Measurements from ENCODE around the gene FCGR3A.
"Not testable (repeated sequence)": the region's sequence is repeated elsewhere in the genome, so short reads cannot be mapped to it uniquely, and the experiment has no call there.

The FCGR3A gene

DNA sequence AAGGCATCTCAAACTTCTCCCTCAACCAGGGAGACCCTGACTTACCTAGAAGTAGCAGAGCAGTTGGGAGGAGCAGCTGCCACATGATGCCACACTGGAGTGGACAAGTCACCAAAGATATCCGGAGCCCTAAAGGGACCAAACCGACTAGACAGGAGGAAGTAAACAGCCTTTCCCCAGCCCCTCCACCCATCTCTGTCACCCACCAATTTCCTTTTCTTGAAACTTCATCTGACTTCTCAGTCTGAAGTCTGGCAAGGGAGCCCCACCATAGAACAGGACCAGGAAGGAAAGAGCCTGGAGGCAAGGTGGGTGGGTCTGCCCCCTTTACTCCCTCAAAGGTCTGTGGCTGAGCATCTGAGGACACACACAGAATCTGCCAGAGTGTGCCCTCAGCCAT lies at the start of gene FCGR3A:
FCGR3A (minus strand) TSS at position 167 of the 400 bp plus-strand sequence; CDS start at position 85, 82 bp downstream.
- DNase-seq (ENCODE audit: low read depth in 2 of 2), result no peak

DNA sequence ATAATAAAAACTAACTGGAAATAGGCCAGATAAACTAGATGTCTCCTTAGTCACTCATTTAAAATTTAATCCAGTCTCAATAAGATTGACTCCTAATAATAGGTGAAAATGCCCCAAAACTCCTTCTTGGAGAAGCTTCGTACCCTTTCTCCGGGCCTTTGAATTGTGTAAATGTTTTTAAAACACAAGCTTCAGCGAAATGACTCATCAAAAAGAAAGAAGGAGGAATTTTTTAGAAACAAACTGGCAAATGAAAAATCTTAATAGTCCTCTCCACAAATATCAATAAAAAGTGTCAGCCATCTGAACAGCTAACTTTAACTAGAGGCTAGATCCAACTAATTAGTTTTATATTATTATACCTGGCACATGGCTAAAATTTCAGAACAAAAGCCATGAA lies 47.5 kb upstream of the FCGR3A start:
- not testable (repeated sequence) for DNase-seq (ENCODE audit: low read depth in 2 of 2)

- not testable (repeated sequence) for DNase-seq (ENCODE audit: low read depth in 2 of 2)
These were observed 46.0 kb upstream of the FCGR3A start for GRCh38 chr1:161595583-161595982.

DNA sequence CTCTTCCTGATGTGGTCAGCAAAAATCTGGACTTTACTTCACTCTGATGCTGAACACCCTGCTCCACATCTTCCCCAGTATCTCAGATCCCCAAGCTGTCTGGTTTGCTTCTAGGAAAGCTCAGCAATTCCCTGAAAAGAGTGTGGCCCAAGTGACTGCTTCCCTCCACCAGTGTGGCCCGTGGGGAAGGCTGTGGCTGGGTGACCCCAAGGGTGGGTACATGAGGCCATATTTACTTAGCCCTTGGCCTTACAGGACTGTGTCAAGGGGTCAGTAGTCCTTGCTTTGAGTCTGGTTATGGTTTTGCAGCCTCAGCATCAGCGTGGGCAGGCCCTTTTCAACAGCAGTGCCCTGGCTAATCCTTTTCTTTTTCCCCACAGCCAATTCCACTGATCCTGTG lies 45.6 kb upstream of the FCGR3A start:
- not testable (repeated sequence) for DNase-seq (ENCODE audit: low read depth in 2 of 2)

DNA sequence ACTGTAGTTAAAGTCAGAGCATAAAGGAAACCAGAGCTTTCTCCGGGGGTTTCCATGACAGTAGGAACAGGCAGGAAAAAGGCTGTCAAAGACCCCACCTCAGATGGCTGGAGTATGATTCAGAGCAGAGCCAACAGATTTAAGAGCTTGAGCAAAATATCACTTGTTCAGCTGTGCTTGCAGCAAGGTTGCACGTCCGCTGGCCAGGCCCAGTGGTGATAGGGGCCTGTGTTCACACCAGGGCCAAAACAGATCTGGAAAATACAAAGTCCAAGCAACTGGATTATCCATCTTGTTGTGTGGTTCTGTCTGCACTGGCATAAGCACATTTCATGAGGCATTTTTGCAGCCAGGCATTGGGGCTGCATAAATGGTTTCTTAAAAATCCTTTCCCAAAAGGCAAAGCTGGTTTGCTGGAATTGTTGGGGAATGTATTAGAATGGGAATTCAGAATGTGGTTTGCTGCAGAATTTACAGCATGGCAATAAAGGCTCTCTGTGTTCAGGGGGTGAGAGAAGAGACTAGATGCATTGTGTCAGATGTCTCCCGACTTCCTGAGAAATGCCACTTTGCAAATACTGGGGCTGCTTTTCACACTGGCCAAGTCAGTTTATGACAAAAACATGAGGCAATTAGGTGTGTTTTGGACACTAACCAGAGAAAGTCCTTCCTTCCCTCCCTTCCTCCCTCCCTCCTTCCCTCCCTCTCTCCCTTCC lies 44.8 kb upstream of the FCGR3A start:
- DNase-seq (ENCODE audit: low read depth in 2 of 2), result not testable (repeated sequence)

DNA sequence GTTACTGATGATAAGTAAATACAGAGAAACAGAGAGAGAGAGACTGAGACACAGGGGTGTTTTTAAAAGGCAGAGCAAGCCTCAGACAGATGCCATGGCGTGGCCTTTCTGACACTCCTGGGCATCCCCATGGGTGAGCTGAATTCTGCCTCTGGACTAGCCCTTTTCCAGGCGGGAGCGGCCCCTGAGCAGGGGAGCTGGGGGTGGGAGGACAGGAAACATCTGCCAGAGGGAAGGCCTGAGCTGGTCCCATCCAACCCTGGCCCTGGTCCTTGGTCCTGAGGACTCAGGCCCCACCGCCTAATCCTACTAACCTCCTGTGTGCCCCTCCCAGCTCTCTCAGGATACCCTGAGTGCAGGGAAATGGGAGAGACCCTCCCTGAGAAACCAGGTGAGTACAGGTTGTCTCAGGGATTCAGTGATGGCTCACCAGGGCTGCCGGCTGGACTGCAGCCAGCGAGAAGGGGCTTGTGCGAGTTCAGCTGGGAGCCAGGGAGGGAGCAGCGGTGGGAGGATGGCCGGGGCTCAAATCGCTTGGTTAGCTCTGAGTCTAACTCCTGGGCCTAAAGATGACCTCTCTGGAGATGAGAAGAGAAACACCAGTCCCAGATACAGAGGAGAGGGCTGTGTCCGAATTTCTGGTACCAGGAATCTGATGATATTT lies 43.6 kb upstream of the FCGR3A start:
- DNase-seq (ENCODE audit: low read depth in 2 of 2), result not testable (repeated sequence)

GRCh38 chr1:161592586-161592985 lies 43.0 kb upstream of the FCGR3A start:
- DNase-seq (ENCODE audit: low read depth in 2 of 2), result not testable (repeated sequence)

DNA sequence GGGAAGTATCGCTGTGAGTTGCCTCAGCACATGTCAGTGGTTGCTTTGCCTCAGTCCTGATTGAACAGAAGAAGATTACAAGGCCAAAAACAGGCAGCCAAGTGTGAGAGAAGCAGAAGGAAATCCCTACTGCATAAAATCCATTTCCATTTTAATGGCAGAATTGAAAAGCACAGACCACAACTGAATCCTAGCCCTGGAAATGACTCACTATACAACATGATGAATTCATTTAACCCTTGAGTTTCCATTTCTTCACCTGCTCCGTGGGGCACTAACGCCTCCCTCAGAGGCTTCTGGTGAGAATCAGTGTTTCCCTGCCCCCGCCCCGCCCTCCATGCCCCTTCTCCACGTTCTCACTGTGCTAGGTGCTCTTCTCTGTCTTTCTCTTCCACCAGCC lies 40.3 kb upstream of the FCGR3A start:
- DNase-seq (ENCODE audit: low read depth in 2 of 2), result not testable (repeated sequence)

DNA sequence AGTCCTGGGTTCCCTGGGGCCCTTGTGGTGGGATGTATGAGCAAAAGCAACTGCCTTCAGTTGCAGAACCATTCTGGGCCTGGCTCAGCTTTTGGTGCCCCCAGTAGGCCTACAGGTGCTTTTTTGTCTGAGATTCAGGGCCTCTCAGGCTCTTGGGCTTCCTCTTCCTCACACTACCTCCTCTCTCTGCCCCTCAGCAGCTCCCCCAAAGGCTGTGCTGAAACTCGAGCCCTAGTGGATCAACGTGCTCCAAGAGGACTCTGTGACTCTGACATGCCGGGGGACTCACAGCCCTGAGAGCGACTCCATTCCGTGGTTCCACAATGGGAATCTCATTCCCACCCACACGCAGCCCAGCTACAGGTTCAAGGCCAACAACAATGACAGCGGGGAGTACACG lies 39.7 kb upstream of the FCGR3A start:
- DNase-seq (ENCODE audit: low read depth in 2 of 2), result not testable (repeated sequence)

DNA sequence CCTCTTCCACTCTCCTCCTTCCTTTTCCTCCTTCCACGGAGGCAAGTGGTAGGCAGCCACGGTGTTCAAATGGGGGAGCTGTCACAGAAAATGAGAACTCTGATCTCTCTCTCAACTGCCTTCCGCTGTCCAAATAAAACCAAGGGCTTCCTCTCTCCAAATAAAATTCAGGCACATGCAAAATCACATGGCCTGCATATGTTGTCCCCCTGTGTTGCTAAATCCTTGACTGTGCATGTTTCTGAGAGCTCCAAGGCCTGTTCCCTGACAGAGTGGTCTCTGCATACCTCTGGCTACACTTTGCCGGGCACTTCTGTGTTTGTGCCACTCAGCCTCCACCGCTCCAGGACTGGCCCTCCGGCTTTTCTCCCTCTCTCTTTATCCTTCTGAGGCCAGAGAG lies 39.0 kb upstream of the FCGR3A start:
- DNase-seq (ENCODE audit: low read depth in 2 of 2), result not testable (repeated sequence)

GRCh38 chr1:161582882-161583281 lies 33.3 kb upstream of the FCGR3A start:
- not testable (repeated sequence) for DNase-seq (ENCODE audit: low read depth in 2 of 2)

GRCh38 chr1:161580879-161581537 lies 31.4 kb upstream of the FCGR3A start:
- not testable (repeated sequence) for DNase-seq (ENCODE audit: low read depth in 2 of 2)

DNA sequence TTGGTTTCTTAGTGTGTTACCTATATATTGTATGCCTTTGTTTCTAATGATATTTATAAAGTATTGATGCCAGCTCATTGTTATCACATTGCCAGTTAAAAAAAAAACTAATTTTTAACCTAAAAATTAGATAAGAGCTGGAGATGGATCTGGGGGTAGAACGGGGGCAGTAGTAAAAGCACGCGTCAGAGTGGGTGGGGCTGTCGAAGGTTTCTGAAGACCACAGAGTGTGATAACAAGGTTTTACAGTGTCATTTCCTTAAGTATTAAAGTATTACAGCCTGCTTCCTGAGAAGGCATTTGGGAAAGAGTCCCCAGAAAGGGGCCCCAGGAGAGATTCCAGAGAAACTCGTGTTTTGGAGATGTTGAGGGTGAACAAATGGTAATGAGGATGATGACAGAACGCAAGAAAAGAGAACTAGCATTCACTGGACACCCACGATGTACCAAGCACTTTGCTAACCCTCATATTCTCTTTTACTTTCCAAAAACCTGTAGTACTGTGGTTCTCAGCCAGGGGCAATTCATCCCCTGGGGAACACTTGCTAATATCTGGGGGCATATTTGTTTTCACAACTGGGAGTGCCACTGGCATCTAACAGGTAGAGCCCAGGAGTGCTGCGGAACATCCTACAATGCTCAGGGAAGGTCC lies 30.4 kb upstream of the FCGR3A start:
- DNase-seq (ENCODE audit: low read depth in 2 of 2), result not testable (repeated sequence)

GRCh38 chr1:161576676-161577075 lies 27.1 kb upstream of the FCGR3A start:
- not testable (repeated sequence) for DNase-seq (ENCODE audit: low read depth in 2 of 2)

DNA sequence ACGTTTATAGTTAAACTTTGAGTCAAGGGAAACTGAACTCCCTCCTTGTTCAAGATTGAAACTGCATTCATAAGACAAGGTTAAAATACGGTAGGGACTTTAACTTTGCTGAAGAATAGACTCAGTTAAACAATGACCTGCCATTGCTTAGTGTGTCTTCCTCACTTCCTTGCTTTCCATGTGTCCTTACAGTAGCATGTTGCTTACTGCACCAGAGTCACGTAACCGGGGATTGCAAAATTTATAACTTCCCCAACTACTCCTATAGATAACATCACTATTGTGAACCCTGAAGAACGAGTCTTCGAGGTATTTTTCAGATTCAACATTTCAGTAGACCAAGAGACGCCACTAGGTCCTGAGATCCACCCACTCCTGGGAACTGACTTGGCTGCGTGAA lies 22.1 kb upstream of the FCGR3A start:
- DNase-seq (ENCODE audit: low read depth in 2 of 2), result not testable (repeated sequence)

GRCh38 chr1:161566602-161566960 lies 17.0 kb upstream of the FCGR3A start:
- DNase-seq (ENCODE audit: low read depth in 2 of 2), result not testable (repeated sequence)

DNA sequence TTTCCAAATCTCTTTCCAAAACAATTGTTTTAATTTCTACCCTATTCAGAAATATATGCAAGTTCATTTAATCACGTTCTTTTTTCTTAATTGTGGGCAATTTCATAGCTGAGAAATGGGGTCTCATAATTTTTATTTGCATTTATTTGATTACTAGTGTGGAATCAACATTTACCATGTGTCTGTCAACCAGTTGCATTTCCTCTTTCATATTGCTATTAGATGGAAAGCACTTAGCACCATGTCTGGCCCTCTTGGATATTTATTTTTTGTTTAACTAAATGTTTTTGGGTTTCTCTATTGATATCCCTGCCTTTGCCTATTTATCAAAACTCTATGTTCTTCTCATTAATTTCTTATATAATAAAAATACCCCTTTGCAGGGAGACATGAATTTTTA lies 13.9 kb upstream of the FCGR3A start:
- DNase-seq (ENCODE audit: low read depth in 2 of 2), result not testable (repeated sequence)

DNA sequence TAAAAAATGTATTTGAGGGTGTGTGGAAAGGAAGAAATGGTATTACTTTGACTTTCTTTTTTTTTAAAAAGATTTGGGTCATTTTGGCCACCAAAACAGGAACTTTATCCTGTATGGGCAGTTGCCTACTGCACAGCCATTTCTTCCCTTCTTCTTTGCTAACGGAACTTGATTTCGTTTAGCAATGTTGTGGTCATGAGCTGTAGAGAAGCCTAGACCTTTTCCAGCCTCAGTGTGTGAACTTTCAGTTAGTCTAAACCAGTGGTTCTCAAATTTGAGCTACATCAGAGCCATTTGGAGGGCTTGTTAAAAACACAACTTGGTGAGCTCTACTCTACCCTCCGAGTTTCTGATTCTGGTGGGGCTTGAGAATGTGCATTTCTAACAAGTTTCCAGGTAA lies 12.8 kb upstream of the FCGR3A start:
- not testable (repeated sequence) for DNase-seq (ENCODE audit: low read depth in 2 of 2)

- not testable (repeated sequence) for DNase-seq (ENCODE audit: low read depth in 2 of 2)
These were observed 11.5 kb upstream of the FCGR3A start for GRCh38 chr1:161560960-161561715.

- not testable (repeated sequence) for DNase-seq (ENCODE audit: low read depth in 2 of 2)
These were observed 8.2 kb upstream of the FCGR3A start for GRCh38 chr1:161557506-161558450.

Measured in fibroblast of skin of left biceps (primary cell).